Activated naive CD8-positive, alpha-beta T cell treated with anti-CD3 and anti-CD28 coated beads, Interleukin-2, amount 50 U/mL, for 24 hours (primary cell): ENCODE measurements around the gene VWF.
"Not testable (repeated sequence)": the region's sequence is repeated elsewhere in the genome, so short reads cannot be mapped to it uniquely, and the experiment has no call there.

ENCODE experiments used
- ATAC-seq: fragments of 150-1000 bp; cut with Tn5 transposase; one replicate; pipeline ENCODE4 v1.10.0; 2021
- DNase-seq: peaks from one replicate; pipeline ENCODE4 v3.0.0; 2021
- H3K27ac Mint-ChIP-seq: one replicate; pipeline ENCODE4 v1.8.0; 2021; ENCODE audit warnings: mild to moderate bottlenecking, mixed read lengths
- H3K27me3 Mint-ChIP-seq: one replicate; pipeline ENCODE4 v1.8.0; 2021; ENCODE audit warnings: mixed read lengths
- H3K36me3 Mint-ChIP-seq: one replicate; pipeline ENCODE4 v1.8.0; 2021; ENCODE audit warnings: low read depth, mixed read lengths
- H3K4me1 Mint-ChIP-seq: one replicate; pipeline ENCODE4 v1.8.0; 2021; ENCODE audit warnings: mixed read lengths
- H3K4me3 Mint-ChIP-seq: one replicate; pipeline ENCODE4 v1.8.0; 2021; ENCODE audit warnings: mild to moderate bottlenecking, moderate library complexity, mixed read lengths
- H3K9me3 Mint-ChIP-seq: one replicate; pipeline ENCODE4 v1.8.0; 2021; ENCODE audit warnings: mixed read lengths

The VWF gene

DNA sequence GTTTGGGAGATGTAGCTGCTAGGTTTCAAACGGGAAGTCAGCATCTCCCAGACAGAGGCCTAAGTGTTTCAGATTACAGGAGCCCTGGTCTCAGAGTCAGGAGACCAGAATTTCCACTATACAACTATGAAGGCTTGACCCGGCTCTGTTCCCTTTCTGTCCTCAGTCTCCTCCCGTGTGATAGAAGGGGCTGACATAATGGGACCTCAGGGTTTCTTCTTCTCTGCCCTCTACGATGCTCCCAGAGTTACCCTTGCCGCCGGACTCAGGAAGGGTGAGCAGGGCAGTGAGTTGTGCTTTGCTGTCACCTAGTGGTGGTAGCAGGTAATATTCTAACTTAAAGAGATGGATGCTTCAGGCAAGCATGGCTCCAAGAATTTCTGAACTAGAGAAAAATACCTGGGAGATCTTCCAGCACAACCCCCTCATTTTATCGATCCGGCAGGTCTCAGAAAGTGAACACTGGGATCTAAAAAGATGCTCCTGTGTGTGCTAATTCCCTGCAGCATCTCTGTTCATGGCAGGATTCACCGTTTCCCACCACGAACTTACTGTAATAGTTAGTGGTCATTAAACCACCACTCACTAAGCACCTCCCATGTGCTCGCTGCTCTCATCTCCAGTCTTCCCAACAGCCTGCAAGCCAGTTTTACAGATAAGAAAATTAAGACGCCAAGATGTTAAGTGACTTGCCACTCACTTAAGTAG, 84.4 kb downstream of the VWF start:
- H3K36me3 Mint-ChIP-seq: no peaks in the 10 kb centered on the region
- H3K9me3 Mint-ChIP-seq: no peaks in the 10 kb centered on the region
- H3K4me1 Mint-ChIP-seq: no peaks in the 10 kb centered on the region
- ATAC-seq (peak; percentile 67), DNase-seq (peak; percentile 42)
- H3K27me3 Mint-ChIP-seq: peaks cover 2% of the 10 kb centered on the region
- H3K27ac Mint-ChIP-seq: no peak overlapping the region
- no peak overlapping the region for H3K4me3 Mint-ChIP-seq

DNA sequence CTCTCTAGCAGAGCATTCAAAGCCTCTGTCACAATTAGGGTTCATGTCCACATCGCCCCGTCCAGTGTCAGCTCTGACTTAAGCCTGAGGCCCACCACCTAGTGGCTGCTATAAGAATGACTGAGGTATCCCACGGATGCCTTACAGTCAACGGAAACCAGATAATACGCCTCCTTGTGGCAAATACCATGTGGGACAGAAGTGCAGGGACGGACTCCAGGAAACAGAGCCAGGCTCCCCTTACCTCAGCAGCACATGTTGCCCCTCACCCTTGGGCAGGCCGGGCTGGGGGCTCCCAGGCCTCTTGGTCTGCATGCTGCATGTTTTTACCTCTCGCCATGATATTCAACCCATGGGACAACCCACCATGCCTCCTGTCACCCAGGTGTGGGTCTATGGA, 86.3 kb downstream of the VWF start:
- ATAC-seq (peak; percentile 72), DNase-seq (peak; percentile 41)
- H3K9me3 Mint-ChIP-seq: no peaks in the 10 kb centered on the region

DNA sequence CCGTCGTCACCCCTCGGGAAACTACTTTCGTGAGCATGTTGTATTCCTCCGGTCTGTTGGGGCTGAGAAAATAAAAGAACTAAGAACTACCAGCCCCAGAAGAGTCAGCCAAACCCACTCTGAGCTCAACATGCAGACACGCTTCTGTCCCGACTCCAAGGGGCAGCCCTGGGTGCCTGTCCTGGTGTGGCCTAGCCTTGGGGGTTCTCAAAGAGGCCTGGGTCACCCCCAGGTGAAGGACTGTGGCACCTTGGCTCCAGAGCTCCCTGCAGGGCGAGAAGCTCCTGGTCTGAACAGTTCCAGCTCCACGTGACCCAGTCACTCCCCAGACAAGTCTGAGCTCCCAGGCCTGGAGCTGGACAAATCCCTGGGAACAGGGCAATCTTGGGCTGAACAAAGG, 87.0 kb downstream of the VWF start:
- Mint-ChIP-seq H3K36me3 (no peaks in the 10 kb centered on the region), H3K9me3 (no peaks in the 10 kb centered on the region), H3K4me1 (no peaks in the 10 kb centered on the region), H3K27me3 (peaks cover 2% of the 10 kb centered on the region), H3K4me3 (no peak overlapping the region), H3K27ac (no peak overlapping the region)
- ATAC-seq (no peak), DNase-seq (no peak)

More for the DNA sequence above, 86.3 kb downstream of the VWF start:
- Mint-ChIP-seq H3K36me3 (no peaks in the 10 kb centered on the region), H3K27ac (no peak overlapping the region), H3K27me3 (peaks cover 2% of the 10 kb centered on the region), H3K4me1 (no peaks in the 10 kb centered on the region), H3K4me3 (no peak overlapping the region)

- DNase-seq: no peak
- H3K36me3 Mint-ChIP-seq: no peaks in the 10 kb centered on the region
Measured at GRCh38 chr12:6036509-6036908, 88.0 kb downstream of the VWF start.

GRCh38 chr12:6034596-6034995, 89.9 kb downstream of the VWF start:
- ATAC-seq (no peak), DNase-seq (no peak)
- Mint-ChIP-seq H3K4me1 (no peaks in the 10 kb centered on the region), H3K36me3 (no peaks in the 10 kb centered on the region), H3K27me3 (no peaks in the 10 kb centered on the region), H3K27ac (no peak overlapping the region), H3K9me3 (no peaks in the 10 kb centered on the region), H3K4me3 (no peak overlapping the region)

More at GRCh38 chr12:6036509-6036908, 88.0 kb downstream of the VWF start:
- Mint-ChIP-seq H3K4me1 (no peaks in the 10 kb centered on the region), H3K4me3 (no peak overlapping the region), H3K27ac (no peak overlapping the region), H3K27me3 (peaks cover 2% of the 10 kb centered on the region), H3K9me3 (no peaks in the 10 kb centered on the region)
- no peak for ATAC-seq

- ATAC-seq (no peak), DNase-seq (no peak)
- Mint-ChIP-seq H3K4me3 (no peak overlapping the region), H3K9me3 (no peaks in the 10 kb centered on the region), H3K4me1 (no peaks in the 10 kb centered on the region), H3K27ac (no peak overlapping the region), H3K27me3 (peaks cover 2% of the 10 kb centered on the region), H3K36me3 (no peaks in the 10 kb centered on the region)
Measured at GRCh38 chr12:6033546-6033945, 90.9 kb downstream of the VWF start.

GRCh38 chr12:6032726-6033125, 91.7 kb downstream of the VWF start:
- Mint-ChIP-seq H3K27me3 (peaks cover 2% of the 10 kb centered on the region), H3K4me3 (no peak overlapping the region), H3K36me3 (no peaks in the 10 kb centered on the region), H3K9me3 (peaks cover under 1% of the 10 kb centered on the region), H3K4me1 (no peaks in the 10 kb centered on the region), H3K27ac (no peak overlapping the region)
- ATAC-seq: no peak
- DNase-seq: no peak

GRCh38 chr12:6031001-6031400, 93.5 kb downstream of the VWF start:
- Mint-ChIP-seq H3K27me3 (peaks cover 2% of the 10 kb centered on the region), H3K4me1 (no peaks in the 10 kb centered on the region), H3K9me3 (peaks cover 8% of the 10 kb centered on the region), H3K27ac (no peak overlapping the region), H3K4me3 (no peak overlapping the region), H3K36me3 (no peaks in the 10 kb centered on the region)
- DNase-seq (no peak), ATAC-seq (no peak)

DNA sequence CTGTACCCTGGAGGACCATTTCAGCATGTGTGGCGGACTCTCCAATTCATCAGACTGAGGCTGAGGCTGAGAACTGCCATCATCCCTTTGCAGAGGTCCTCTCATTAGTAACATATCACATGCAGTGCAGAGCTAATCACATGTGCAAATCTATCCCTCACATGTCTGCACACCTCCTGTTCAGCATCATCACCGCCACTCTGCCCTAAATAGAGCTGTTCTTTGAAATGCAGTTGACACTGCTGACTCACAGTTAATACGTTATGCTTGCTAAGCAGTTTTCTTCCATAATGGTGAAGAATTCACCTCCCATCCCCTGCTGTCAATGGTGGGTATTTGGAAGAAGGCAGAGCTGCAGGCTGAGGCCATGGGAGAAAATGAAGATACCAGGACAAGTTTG, 94.4 kb downstream of the VWF start:
- Mint-ChIP-seq H3K4me3 (no peak overlapping the region), H3K36me3 (no peaks in the 10 kb centered on the region)

DNA sequence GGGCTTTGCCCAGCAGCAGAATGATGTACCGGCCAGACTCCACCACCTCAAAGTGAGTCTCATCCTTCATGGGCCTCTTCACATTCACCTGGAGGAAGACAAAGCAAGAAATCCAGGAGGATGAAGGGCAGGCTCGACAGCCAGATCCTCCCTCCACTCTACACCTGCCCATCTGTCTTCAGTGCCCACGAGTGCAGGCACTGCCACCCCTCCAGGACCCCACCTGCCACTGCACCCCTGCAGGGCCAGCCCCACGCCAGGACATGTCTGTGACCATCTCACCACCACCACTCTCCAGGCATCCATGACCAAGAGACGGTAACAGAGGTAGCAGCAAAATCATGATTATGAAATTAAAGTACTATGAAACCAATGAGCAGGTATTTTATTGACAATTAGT, 95.1 kb downstream of the VWF start:
- H3K9me3 Mint-ChIP-seq: peaks cover 8% of the 10 kb centered on the region
- no peak for DNase-seq
- H3K4me1 Mint-ChIP-seq: no peaks in the 10 kb centered on the region
- H3K4me3 Mint-ChIP-seq: no peak overlapping the region
- no peaks in the 10 kb centered on the region for H3K36me3 Mint-ChIP-seq
- peaks cover 2% of the 10 kb centered on the region for H3K27me3 Mint-ChIP-seq
- ATAC-seq: no peak
- no peak overlapping the region for H3K27ac Mint-ChIP-seq

More for the DNA sequence above, 94.4 kb downstream of the VWF start:
- no peak overlapping the region for H3K27ac Mint-ChIP-seq
- H3K4me1 Mint-ChIP-seq: no peaks in the 10 kb centered on the region
- no peak for DNase-seq
- H3K9me3 Mint-ChIP-seq: peaks cover 8% of the 10 kb centered on the region
- no peak for ATAC-seq
- H3K27me3 Mint-ChIP-seq: peaks cover 2% of the 10 kb centered on the region

DNA sequence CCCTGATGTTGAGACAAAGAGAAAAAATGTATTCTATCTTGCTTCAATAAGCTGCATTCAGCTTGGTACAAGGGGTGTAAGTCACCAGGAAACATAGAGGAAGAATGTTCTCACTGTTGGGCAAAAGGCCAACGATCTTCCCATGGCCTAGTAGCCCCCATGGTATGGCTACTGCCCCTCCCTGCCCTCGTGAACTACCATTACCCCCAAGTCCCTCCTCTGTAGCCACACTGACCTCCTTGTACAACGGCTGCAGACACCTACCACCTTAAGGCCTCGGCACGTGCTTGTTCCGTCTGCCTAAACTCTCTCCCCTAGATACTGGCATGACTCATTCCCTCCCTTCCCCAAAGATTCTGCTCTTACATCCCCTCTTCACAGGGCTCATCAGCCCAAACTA, 97.5 kb downstream of the VWF start:
- DNase-seq: no peak
- H3K27me3 Mint-ChIP-seq: peaks cover 4% of the 10 kb centered on the region
- H3K4me3 Mint-ChIP-seq: no peak overlapping the region
- H3K9me3 Mint-ChIP-seq: peaks cover 8% of the 10 kb centered on the region
- no peak for ATAC-seq
- no peak overlapping the region for H3K27ac Mint-ChIP-seq
- H3K4me1 Mint-ChIP-seq: no peaks in the 10 kb centered on the region
- no peaks in the 10 kb centered on the region for H3K36me3 Mint-ChIP-seq

DNA sequence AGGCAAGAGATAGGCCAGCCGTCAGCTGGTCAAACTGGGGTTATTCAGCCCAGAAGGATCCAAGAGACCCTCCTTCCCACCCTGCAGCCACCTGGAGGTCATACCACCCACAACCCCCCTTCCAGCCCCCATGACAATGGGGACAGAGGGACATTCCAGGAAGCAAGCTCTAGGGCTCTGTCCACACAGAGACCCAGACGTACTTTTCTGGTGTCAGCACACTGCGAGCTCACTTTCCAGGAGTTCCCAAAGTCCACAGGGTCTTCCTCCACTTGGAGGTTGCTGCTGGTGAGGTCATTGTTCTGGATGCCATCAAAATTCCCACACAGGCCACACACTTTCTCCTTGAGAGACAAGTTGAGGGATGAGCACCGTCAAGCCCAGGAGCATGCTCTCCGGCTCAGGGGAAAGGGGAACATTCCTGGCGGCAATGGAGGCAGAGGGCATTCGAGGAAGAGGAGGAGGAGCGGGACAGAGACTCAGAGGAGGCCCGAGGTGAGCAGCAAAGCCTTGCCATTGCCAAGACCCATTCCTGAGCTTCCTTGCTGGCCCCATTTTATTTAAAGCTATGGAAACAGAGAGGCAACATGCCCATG, 98.7 kb downstream of the VWF start:
- not testable (repeated sequence) for H3K36me3 Mint-ChIP-seq, H3K27ac Mint-ChIP-seq, H3K4me1 Mint-ChIP-seq, DNase-seq, H3K9me3 Mint-ChIP-seq, H3K27me3 Mint-ChIP-seq, ATAC-seq, H3K4me3 Mint-ChIP-seq

DNA sequence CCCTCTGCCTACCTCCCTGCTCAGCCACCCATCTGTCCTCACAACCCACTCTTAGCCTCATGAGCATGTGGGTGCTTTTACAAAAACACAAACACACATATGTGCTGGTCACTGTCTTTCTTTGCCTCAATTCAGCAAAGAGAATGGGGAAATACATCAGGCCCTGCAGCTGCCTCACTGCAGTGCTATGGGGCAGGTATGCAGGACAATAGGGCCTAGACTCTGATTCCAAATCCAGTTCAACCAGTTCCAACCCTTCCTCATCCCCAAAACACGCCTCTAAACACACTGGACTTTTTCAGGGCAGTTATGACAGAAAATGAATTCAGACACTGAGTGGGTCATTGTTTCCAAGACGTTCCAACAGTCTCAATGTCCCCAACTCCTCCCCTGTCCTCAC, 100.4 kb downstream of the VWF start:
- DNase-seq, H3K9me3 Mint-ChIP-seq, H3K4me3 Mint-ChIP-seq, H3K27ac Mint-ChIP-seq, H3K27me3 Mint-ChIP-seq, ATAC-seq, H3K4me1 Mint-ChIP-seq, H3K36me3 Mint-ChIP-seq: not testable (repeated sequence)

DNA sequence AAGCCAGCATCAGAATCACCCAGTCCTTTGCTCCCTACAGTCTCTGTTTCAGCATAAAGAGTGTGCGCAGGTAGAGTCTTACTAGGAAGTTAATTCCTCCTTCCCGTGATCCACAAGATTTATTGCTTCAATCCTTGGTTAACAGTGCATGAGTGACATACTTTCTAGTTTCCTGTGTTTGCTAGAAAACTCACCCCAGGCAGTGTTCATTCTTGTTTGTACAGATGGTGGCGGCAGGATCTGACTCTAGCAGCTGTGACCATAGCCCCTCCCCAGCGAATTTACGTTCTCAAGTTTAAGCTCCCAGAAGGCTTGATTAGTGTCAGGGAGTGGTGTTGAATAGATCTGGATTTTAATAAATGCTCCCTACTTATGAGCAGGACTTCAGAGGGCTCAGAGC, 103.5 kb downstream of the VWF start:
- peaks cover 6% of the 10 kb centered on the region for H3K27me3 Mint-ChIP-seq
- no peaks in the 10 kb centered on the region for H3K36me3 Mint-ChIP-seq
- ATAC-seq: no peak

DNA sequence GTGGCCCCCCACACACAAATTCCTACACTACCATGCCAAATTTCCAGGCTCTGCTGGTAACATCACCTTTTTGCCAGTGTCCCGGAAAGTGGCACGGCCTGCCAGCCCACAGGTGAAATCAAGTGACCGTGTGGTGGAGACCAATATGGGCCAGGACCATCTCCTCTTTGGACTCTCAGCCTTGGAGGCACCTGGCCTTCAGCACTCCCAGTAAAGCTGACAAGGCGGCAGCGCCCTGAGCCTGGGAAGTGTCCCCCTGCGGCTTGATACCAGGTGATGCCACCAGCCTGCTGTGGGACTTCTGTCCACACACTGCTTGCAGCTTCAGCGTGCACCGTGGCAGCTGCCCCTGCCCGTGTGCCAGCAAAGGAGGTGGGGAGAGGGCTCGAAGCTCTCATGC, 104.0 kb downstream of the VWF start:
- not testable (repeated sequence) for H3K36me3 Mint-ChIP-seq, ATAC-seq, H3K27ac Mint-ChIP-seq, DNase-seq, H3K9me3 Mint-ChIP-seq, H3K4me1 Mint-ChIP-seq, H3K4me3 Mint-ChIP-seq, H3K27me3 Mint-ChIP-seq

More for the DNA sequence above, 103.5 kb downstream of the VWF start:
- Mint-ChIP-seq H3K27ac (no peak overlapping the region), H3K4me1 (no peaks in the 10 kb centered on the region), H3K9me3 (no peaks in the 10 kb centered on the region), H3K4me3 (no peak overlapping the region)
- DNase-seq: no peak
